ENCODE measurements around the gene KRTAP5-6.

The KRTAP5-6 gene

DNA sequence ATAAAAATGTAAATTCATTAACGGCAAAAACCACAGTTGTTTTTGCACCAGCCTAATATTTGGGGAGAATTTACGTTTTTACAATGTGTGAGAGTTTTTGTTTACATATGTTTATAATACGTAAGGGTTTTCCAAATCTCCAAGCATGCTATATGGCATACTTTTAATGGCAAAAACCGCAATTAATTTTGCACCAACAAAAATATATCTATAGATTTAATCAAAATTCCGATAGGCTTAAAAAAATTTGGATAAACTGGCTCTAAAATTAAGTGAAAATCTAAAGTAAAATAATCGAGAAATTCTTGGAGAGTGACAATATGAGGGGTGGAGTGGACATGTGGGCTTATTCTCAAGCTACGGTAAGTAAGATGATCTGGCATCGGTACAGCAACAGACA is 22.8 kb downstream of the KRTAP5-6 start:
- Histone ChIP-seq H3K27me3 (ENCODE audit: low read depth, low read length) (no peaks in the 10 kb centered on the region), H3K27ac (ENCODE audit: low read length) (no peak overlapping the region), H3K4me1 (ENCODE audit: control insufficient read depth in 1 of 2, insufficient read depth in 2 of 2, low read length in 2 of 2) (no peaks in the 10 kb centered on the region), H3K36me3 (ENCODE audit: control insufficient read depth in 1 of 2, insufficient read depth in 2 of 2, low read length in 2 of 2) (no peaks in the 10 kb centered on the region), H3K4me3 (ENCODE audit: low read depth in 1 of 2, low read length in 2 of 2) (no peak overlapping the region), H3K9me3 (ENCODE audit: control insufficient read depth in 1 of 2, low read length in 2 of 2) (no peaks in the 10 kb centered on the region)

DNA sequence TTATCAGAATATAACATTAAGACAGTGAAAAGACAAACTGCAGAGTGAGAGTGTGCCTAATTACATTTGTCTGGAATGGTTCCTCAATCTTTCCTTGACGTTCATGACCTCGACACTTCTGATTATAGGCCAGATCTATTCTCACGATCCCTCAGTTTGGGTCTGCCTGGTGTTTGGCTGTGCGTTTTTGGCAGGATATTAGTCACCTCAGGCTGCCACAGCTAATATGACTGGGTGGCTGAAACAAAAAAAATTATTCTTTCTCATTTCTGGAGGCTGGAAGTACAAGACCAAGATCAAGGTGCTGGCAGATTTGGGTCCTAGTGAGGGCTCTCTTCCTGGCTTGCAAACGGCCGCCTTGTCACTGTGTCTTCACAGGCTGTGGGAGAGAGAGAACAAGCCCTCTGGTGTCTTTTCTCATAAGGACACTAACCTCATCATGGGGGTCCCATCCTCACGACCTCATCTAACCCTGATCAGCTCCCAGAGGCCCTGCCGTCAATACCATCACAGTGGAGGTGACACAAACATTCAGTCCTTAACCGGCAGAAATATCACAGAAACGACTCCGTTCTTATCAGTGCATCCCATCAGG is 30.2 kb downstream of the KRTAP5-6 start:
- H3K9me3 ChIP-seq (ENCODE audit: control insufficient read depth in 1 of 2, low read length in 2 of 2) = no peaks in the 10 kb centered on the region
- H3K36me3 ChIP-seq (ENCODE audit: control insufficient read depth in 1 of 2, insufficient read depth in 2 of 2, low read length in 2 of 2) = no peaks in the 10 kb centered on the region
- H3K4me3 ChIP-seq (ENCODE audit: low read depth in 1 of 2, low read length in 2 of 2) = no peak overlapping the region
- peaks cover 18% of the 10 kb centered on the region for H3K27me3 ChIP-seq (ENCODE audit: low read depth, low read length)
- H3K4me1 ChIP-seq (ENCODE audit: control insufficient read depth in 1 of 2, insufficient read depth in 2 of 2, low read length in 2 of 2) = no peaks in the 10 kb centered on the region
- no peak overlapping the region for H3K27ac ChIP-seq (ENCODE audit: low read length)

DNA sequence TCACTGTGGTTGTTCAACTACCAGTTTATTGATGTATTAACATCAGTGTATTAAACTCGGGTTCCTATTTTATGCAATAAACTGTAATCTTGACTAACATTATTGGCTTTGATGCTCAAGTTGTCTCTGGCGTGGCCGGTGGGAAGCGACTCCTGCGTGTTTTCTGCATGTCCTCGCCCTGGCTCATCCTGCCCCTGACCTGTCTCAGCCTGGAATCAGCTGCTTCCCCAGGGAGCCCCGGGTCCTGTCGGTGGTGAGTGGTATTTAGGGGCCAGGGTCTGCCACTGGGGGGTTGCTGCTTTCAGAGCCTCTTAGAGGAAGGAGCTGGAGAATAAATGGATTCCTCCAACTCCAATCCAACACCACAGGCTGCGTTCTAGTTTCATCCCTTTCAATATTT is 30.9 kb downstream of the KRTAP5-6 start:
- H3K27me3 ChIP-seq (ENCODE audit: low read depth, low read length) = peaks cover 18% of the 10 kb centered on the region
- no peaks in the 10 kb centered on the region for H3K9me3 ChIP-seq (ENCODE audit: control insufficient read depth in 1 of 2, low read length in 2 of 2)
- H3K36me3 ChIP-seq (ENCODE audit: control insufficient read depth in 1 of 2, insufficient read depth in 2 of 2, low read length in 2 of 2) = no peaks in the 10 kb centered on the region
- no peaks in the 10 kb centered on the region for H3K4me1 ChIP-seq (ENCODE audit: control insufficient read depth in 1 of 2, insufficient read depth in 2 of 2, low read length in 2 of 2)
- H3K4me3 ChIP-seq (ENCODE audit: low read depth in 1 of 2, low read length in 2 of 2) = no peak overlapping the region
- H3K27ac ChIP-seq (ENCODE audit: low read length) = no peak overlapping the region

DNA sequence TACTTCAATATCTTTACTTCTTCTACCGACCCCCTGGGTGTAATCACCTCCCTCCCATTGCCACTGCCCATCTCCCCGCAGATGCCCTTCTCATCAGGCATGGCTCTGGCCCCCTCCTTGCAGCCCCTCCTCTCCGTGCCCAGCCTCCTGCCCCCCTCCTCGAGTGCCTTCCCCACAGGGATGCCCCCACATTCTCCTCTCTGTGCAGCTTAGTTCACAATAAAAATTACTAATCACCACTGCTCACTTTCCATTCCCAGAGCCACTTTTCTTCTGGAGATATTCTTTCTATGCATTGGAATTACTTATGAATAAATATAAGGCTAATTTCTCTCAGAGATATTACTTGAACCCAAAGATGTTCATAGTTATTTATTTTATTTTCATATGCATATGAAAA is 31.3 kb downstream of the KRTAP5-6 start:
- no peaks in the 10 kb centered on the region for H3K36me3 ChIP-seq (ENCODE audit: control insufficient read depth in 1 of 2, insufficient read depth in 2 of 2, low read length in 2 of 2)
- H3K9me3 ChIP-seq (ENCODE audit: control insufficient read depth in 1 of 2, low read length in 2 of 2) = no peaks in the 10 kb centered on the region
- no peaks in the 10 kb centered on the region for H3K4me1 ChIP-seq (ENCODE audit: control insufficient read depth in 1 of 2, insufficient read depth in 2 of 2, low read length in 2 of 2)
- H3K4me3 ChIP-seq (ENCODE audit: low read depth in 1 of 2, low read length in 2 of 2) = no peak overlapping the region
- H3K27ac ChIP-seq (ENCODE audit: low read length) = no peak overlapping the region
- H3K27me3 ChIP-seq (ENCODE audit: low read depth, low read length) = peaks cover 18% of the 10 kb centered on the region

DNA sequence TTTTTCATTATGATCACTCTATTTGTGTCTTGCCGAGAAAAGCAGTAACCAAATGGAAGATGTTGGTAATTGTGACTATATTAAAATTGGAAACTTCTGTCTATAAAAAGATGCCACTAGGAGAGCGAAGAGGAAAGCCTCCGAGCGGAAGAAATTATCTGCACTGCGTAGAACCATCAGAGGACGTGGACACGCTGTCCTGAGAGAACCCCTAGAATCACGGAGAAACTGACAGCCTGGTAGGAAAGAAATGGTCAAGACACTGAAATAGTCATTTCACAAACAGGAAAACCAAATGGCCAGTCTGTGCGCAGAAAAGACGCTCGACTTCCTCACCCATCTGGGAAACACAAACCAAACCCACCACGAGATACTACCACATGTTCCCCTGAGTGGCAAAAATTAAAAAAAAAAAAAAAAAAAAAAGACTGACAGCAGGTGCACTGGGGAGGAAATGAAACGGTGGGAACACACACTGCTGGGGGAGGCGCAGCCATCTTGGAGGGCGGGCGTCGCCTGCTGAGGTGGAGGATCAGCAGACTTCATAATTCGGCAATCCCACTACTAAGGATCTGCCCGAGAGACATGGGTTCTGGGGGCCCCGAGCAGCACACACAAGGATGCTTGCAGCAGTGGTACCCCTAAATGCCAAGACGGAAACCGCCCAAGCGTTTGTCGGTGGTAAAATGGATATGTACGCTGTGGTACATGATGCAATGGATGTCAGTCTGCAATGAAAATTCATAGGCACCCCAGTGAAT is 32.1 kb downstream of the KRTAP5-6 start:
- no peaks in the 10 kb centered on the region for H3K36me3 ChIP-seq (ENCODE audit: control insufficient read depth in 1 of 2, insufficient read depth in 2 of 2, low read length in 2 of 2)
- no peak overlapping the region for H3K27ac ChIP-seq (ENCODE audit: low read length)
- H3K27me3 ChIP-seq (ENCODE audit: low read depth, low read length) = peaks cover 22% of the 10 kb centered on the region
- H3K4me3 ChIP-seq (ENCODE audit: low read depth in 1 of 2, low read length in 2 of 2) = no peak overlapping the region
- H3K4me1 ChIP-seq (ENCODE audit: control insufficient read depth in 1 of 2, insufficient read depth in 2 of 2, low read length in 2 of 2) = no peaks in the 10 kb centered on the region
- H3K9me3 ChIP-seq (ENCODE audit: control insufficient read depth in 1 of 2, low read length in 2 of 2) = no peaks in the 10 kb centered on the region

DNA sequence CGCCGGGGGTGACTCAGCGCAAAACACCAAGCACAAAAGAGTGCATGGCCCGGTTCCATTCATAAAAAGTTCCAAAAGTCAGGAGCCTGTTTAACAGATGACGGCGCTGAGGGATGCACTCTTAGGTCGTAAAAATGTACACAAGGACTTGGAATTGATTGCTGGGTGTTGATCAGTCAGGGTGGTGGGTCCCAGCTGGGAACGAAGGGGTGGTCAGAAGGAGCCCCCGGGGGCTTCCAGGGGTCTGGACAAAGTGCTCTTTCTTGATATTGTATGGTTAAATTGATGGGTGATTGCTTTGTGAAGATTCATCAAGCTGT is 32.7 kb downstream of the KRTAP5-6 start:
- no peak overlapping the region for H3K27ac ChIP-seq (ENCODE audit: low read length)
- H3K27me3 ChIP-seq (ENCODE audit: low read depth, low read length) = peaks cover 27% of the 10 kb centered on the region

DNA sequence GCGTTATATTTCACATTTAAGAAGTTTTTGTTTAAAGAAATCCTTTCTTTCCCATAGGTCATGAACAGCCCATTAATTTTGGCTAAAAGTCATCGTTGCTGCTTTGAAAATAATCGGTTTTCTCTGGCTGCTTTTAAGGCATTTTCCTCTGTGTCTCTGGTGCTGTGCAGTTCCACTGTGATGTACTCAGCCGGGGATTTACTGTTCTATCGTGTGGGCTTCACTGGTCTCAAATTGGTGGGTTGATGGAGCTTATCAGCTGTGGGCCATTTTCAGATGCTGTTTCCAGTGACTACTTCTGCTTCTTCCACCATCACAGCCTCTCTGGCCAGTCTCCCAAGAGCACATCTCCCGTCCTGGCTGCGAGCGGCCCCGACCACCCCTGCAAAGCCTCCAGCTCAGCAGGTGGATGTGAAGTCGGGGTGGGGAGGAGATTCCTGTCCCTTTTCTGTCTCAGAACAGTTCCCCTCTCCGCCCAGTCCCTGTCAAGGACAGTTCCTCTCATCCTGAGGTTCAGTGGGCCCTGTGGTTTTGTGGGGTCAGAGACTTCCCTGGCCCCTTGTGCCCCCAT is 33.1 kb downstream of the KRTAP5-6 start:
- H3K27me3 ChIP-seq (ENCODE audit: low read depth, low read length) = peaks cover 31% of the 10 kb centered on the region
- H3K36me3 ChIP-seq (ENCODE audit: control insufficient read depth in 1 of 2, insufficient read depth in 2 of 2, low read length in 2 of 2) = no peaks in the 10 kb centered on the region
- H3K4me1 ChIP-seq (ENCODE audit: control insufficient read depth in 1 of 2, insufficient read depth in 2 of 2, low read length in 2 of 2) = no peaks in the 10 kb centered on the region
- H3K9me3 ChIP-seq (ENCODE audit: control insufficient read depth in 1 of 2, low read length in 2 of 2) = no peaks in the 10 kb centered on the region
- no peak overlapping the region for H3K4me3 ChIP-seq (ENCODE audit: low read depth in 1 of 2, low read length in 2 of 2)
- H3K27ac ChIP-seq (ENCODE audit: low read length) = no peak overlapping the region

More for the DNA sequence above, 32.7 kb downstream of the KRTAP5-6 start:
- H3K9me3 ChIP-seq (ENCODE audit: control insufficient read depth in 1 of 2, low read length in 2 of 2) = no peaks in the 10 kb centered on the region
- H3K4me3 ChIP-seq (ENCODE audit: low read depth in 1 of 2, low read length in 2 of 2) = no peak overlapping the region
- no peaks in the 10 kb centered on the region for H3K36me3 ChIP-seq (ENCODE audit: control insufficient read depth in 1 of 2, insufficient read depth in 2 of 2, low read length in 2 of 2)
- H3K4me1 ChIP-seq (ENCODE audit: control insufficient read depth in 1 of 2, insufficient read depth in 2 of 2, low read length in 2 of 2) = no peaks in the 10 kb centered on the region

DNA sequence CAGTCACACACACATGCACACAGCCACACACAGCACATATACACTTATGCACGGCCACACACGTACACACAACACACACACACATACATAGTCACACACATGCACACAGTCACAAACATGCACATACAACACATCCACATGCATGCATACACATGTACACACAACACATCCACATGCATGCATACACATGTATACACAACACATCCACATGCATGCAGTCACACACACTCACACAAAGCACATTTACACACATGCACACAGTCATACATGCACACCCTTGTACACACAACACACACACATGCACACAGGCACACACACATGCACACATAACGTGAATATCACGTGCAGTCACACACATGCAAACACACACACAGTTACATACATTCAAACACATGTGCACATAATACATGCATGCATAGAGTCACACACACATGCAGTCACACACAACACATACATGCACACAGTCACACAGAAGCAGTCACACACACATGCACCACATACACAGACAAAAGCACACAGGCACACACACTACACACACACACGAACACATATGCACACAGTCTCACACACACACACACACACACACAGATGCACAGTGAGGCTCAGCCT is 34.6 kb downstream of the KRTAP5-6 start:
- no peak overlapping the region for H3K4me3 ChIP-seq (ENCODE audit: low read depth in 1 of 2, low read length in 2 of 2)
- H3K9me3 ChIP-seq (ENCODE audit: control insufficient read depth in 1 of 2, low read length in 2 of 2) = peaks cover 0 to 9% of the 10 kb centered on the region in 2 donors
- no peaks in the 10 kb centered on the region for H3K4me1 ChIP-seq (ENCODE audit: control insufficient read depth in 1 of 2, insufficient read depth in 2 of 2, low read length in 2 of 2)
- H3K36me3 ChIP-seq (ENCODE audit: control insufficient read depth in 1 of 2, insufficient read depth in 2 of 2, low read length in 2 of 2) = no peaks in the 10 kb centered on the region
- no peak overlapping the region for H3K27ac ChIP-seq (ENCODE audit: low read length)
- H3K27me3 ChIP-seq (ENCODE audit: low read depth, low read length) = peaks cover 35% of the 10 kb centered on the region

DNA sequence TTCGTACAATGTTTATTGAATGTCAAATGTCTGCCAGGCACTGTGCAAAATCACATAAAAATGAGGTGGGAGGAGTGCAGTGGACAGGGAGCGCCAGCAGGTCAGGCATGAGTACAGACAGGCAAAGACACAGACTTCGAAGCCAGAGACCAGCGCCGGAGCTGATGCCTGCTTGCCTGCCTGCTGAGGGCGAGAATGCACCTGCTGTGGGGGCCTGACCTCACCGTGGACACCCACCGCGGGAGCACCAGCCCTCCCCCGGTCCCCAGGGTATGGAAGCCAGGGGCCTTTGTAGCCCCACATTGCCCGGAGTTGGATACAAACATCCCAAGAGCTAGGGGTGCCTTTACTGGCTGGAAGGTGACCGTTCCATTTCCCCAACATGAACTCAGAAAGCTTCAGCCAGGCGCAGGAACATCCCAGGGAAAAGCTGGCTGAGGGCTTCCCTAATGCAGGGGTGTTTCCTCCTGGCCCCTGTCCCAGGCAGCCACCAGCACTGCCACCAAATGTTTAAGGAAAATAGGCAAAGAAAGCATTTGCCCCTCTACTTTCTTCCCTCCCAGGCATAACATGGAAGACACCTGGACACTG is 35.5 kb downstream of the KRTAP5-6 start:
- Histone ChIP-seq H3K4me1 (ENCODE audit: control insufficient read depth in 1 of 2, insufficient read depth in 2 of 2, low read length in 2 of 2) (no peaks in the 10 kb centered on the region), H3K27ac (ENCODE audit: low read length) (no peak overlapping the region), H3K4me3 (ENCODE audit: low read depth in 1 of 2, low read length in 2 of 2) (no peak overlapping the region), H3K9me3 (ENCODE audit: control insufficient read depth in 1 of 2, low read length in 2 of 2) (peaks cover 4 to 17% of the 10 kb centered on the region in 2 donors), H3K36me3 (ENCODE audit: control insufficient read depth in 1 of 2, insufficient read depth in 2 of 2, low read length in 2 of 2) (no peaks in the 10 kb centered on the region), H3K27me3 (ENCODE audit: low read depth, low read length) (peaks cover 30% of the 10 kb centered on the region)

DNA sequence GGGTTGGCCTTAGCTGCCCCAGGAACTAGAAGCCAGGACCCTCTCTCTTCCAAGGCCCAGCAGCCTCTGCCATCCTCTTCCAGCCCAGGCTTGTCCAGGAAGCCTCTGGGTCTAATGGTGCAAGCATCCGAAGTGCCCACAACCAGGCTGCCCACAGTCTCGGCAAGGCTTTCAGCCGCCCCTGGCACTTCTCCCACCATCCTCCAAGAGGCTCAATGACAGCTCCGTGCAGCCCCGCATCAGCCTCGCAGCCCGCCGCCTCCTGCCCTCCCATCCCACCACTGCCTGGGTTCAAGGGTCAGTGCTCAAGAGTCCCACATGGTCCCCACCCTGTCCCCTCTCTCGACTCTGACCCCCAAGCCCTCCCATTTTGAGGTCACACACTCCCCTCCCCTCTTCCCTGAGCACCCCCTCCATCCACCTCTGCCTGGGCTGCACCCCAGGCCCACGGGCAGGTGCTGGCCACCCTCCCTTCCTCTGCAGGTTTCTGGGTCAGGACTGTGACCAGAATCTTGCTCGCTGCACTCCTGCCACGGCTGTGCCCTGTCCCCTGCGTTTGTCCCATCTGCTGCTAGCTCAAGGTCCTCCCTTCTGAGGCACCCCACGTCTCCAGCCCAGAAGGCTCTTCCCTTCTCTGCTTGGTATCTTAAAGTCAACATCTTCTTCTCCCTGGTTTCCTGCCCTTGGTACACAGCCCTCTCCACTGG is 36.2 kb downstream of the KRTAP5-6 start:
- H3K27me3 ChIP-seq (ENCODE audit: low read depth, low read length) = peaks cover 30% of the 10 kb centered on the region
- H3K27ac ChIP-seq (ENCODE audit: low read length) = no peak overlapping the region
- H3K9me3 ChIP-seq (ENCODE audit: control insufficient read depth in 1 of 2, low read length in 2 of 2) = peaks cover 4 to 18% of the 10 kb centered on the region in 2 donors
- H3K36me3 ChIP-seq (ENCODE audit: control insufficient read depth in 1 of 2, insufficient read depth in 2 of 2, low read length in 2 of 2) = no peaks in the 10 kb centered on the region
- H3K4me1 ChIP-seq (ENCODE audit: control insufficient read depth in 1 of 2, insufficient read depth in 2 of 2, low read length in 2 of 2) = no peaks in the 10 kb centered on the region
- no peak overlapping the region for H3K4me3 ChIP-seq (ENCODE audit: low read depth in 1 of 2, low read length in 2 of 2)
